NCI-H146 treated with DMSO at 0.1 percent for 48 hours (cell line): ENCODE data around the gene SLC37A2.

ENCODE experiments used
- DNase-seq: peaks from one replicate; lab custom pipeline; 2025; ENCODE audit not compliant: unreplicated experiment; lab: John Stamatoyannopoulos, UW

The SLC37A2 gene

DNA sequence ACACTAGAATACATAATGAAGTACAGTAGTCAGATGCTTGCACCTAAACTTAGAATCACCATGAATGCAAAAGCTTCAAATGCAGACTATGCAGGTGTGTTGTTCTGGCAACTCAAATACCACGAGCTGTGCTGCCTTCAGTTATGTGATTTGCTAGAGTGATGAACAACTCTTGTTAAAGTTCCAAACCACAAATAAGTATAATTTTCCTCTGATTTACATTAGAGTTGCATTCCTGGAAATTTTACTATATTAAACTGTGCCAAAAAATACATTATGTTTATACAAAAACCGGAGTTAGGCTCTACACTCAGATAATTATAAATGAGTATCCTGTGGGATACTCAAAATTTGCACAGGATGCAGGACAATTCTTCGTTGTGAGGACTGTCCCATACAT, 45.4 kb downstream of the SLC37A2 start:
- DNase-seq: no peak

DNA sequence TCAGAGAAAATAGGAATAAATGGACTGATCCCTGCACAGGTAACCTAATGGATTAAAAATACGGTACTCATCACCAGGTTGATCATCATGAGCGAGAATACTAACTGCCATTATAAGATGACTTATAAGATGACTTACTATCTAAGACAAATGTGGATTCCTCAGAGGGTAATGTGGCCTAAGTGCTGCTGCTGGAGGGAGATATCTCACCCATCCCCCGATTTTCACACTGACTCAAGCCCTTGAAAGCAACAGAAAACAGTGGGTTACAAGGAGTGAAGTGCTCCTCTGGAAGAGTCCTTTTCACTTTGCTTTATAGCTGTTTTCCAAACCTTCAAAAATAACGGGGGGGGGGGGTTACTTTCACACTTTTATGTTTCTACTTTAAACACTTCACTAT, 47.4 kb downstream of the SLC37A2 start:
- no peak for DNase-seq

DNA sequence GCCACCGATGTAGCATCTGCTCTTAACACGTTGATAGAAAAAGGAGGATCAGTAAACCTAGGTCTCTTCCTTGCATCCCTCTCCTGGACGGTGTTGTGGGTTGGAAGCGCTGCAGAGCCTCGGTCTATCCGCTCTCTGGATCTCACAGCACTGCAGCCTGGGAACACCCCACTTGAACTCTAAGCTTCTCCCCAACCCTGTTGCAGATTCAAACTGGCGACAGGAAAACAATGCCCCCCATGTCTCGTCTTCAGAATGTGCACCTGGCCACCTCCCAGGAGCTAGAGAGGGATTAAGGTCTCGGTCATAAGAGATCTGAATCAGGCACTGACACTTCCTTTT, 47.9 kb downstream of the SLC37A2 start:
- DNase-seq: peak; percentile 49

DNA sequence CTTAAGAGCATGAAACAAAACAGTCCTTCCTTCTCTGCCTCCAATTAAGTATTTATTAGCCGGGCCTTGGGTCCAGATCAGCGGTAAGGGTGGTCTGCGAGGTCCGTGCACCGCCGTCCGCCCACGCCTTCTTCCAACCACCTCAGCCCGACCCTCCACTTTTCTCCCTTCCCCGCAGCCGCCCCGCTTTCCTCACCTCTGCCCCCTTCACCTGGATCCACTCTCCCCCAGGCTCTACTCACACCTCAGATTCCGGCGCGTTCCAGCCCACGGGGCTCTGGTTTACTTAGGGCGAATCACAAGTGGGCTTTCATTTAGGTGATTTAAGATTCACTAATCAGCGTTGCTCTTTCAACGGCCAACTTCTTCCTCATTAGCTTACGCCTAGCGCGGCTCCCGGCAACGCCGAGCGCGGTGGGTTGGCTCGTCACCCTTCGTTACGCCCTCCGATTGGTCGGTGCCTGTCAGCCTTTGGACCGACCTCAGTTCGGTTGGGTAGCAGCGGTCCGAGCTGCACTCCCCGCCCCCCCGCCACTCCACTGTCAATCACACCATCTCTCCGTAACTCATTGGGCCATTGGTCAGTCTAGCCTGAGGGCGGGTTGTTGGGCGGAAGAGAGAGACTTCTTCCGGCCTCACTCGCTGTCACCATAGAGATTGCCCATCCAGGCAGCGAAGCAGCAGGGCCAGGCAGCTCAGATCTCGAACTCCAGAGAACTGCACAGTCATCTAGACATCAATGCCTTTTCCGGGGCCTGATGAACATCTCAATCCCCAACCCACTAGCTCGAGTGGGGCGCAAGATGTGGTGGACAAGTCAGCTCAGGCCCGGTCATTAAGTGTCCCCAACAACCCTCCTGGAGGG, 48.5 kb downstream of the SLC37A2 start, which contains the start of gene TMEM218:
Gene TMEM218, minus strand, starts transcription at position 284 of the 865 bp plus-strand sequence. CDS start 9,385 bp downstream, outside the sequence.
- peak; percentile 92 for DNase-seq

DNA sequence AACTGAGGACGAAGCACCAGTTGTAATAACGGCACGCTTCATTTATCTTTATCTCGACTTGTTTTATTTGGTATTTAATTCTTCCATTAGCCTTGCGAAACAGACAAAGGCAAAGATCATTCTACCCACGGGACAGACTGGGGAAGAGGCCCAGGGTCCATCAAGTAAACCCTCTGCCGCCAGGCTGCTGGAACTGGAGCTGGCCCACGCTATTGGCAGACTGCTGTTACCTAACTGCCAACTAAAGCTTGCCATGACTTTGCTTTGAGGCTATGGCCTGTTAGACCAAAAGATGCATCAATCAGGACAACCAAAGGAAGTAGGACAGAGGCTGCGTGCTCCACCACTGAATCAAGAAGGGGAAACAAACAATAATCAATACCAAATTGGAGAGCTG, 49.1 kb downstream of the SLC37A2 start:
- no peak for DNase-seq

DNA sequence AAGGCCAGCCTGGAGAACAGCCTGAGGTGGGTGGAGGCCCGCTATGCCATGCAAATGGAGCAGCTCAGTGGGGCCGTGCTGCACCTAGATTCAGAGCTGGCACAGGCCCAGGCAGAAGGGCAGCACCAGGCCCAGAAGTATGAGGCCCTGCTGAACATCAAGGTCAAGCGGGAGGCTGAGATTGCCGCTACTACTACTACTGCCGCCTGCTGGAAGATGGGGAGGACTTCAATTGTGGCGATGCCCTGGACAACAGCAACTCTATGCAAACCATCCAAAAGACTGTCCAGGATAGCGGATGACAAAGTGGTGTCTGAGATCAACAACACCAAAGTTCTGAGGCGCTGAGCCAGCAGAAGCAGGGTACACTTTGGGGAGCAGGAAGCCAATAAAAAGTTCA, 51.4 kb downstream of the SLC37A2 start:
- DNase-seq: no peak

DNA sequence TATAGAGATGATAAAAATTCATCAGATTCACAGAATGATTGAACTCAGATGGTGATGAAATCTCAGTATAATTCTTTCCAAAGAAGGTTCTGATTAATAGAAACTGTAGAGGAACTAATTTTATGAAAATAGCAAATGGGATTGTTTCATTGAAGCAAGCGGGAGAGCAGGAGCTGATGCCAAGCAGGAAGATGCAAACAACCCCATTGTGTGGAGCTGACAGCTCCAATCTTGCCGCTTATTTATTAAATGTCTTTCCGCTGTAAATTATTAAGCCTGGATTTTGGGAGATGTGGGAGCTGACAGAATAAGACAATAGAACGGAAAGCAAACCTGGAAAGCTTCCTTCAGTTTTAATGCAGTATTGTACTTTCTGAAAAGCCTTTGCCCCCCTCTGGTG, 54.3 kb downstream of the SLC37A2 start:
- no peak for DNase-seq

DNA sequence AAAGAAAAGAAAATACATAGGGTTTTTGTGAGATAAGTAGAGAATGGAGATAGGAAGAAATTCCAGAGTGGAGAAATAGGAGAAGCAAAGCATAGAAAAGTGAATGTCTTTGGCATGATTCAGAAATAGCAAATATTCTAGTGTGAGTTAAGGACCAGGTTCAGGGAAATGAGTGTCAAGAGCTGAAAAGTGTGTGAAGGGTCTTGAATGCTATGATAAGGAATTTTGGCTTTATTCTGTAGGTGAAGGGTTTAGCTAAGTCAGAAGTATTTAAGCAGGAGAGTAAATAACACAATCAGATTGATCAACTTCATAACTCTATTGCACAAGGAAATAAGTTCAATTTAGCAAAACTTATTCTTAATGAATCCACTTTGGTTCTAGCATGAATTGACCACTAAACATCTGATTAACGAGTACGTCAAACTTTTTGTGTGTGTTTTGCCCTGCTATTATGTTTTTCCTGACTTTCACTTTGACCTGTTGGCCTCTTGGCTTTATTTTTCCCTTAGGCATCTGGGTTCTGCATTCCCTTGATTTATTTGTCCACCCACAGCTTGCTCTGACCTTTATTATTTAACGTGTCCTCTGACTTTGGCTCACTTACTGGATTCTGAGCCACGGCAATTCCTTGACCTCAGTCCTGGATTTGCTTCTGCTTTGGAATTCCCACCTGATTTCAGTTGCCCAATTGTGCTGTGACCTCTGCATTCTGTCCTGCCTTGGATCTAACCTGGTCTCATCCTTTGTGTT, 60.3 kb downstream of the SLC37A2 start:
- DNase-seq: no peak

DNA sequence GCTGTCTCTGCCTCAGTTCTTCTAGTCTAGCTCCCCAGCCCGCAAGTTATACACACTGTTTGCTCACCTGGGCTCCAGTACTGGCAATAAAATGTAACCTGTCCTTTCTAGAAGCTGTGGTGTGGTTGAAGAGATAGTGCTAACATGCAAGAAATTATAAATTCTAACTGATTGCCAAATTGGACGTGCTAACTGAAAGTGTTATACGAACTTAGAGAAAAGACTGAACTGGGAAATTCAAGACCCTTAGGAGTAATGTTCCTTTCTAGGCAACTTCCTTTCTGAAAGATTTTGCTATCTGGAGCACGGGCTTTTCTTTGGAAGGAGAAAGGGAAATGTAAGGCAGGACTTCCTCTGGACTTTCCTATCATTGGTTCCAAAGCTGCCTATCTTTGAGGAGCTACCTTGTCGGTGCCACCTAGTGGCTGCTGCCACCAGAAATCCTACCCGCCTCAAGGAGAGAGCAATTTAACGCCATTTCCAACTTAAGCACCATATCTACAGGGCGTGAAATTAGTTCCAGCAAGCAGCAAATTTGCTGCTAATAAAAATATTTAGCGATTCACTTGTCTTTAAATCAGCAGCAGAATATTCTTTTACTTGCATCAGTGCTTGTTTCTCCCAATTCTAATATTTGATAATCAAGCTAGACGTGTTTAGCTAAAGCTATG, 61.0 kb downstream of the SLC37A2 start:
- peak; percentile 49 for DNase-seq

DNA sequence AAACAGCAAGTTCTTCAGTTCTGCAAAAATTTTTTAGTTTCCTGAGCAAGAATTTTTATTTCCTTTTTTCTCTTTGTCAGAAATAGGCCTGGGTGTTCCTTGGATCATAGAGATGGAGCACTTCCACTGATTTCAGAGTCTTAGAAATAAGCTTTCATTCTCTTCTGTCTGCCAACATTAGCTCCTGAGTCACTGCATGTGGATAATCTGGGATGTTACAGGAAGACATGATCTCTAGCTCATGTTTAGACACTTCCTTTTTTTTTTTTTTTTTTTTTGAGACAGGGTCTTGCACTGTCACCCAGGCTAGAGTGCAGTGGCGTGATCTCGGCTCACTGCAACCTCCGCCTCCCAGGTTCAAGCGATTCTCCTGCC, 61.5 kb downstream of the SLC37A2 start:
- DNase-seq: no peak

DNA sequence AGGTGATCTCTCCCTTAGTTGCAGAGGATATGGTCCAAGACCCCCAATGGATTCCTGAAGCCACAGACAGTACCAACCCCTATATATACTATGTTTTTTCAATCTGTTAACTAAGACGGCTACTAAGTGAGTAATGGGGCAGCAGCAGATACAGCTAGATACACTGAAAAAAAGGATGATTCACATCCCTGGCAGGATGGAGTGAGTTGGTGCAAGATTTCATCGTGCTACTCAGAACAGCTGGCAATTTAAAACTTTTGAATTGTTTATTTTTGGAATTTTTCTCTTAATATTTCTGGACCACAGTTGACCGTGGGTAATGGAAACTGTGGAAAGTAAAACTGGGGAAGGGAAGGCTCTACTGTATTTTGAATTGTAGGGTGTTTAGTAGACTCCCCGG, 65.3 kb downstream of the SLC37A2 start:
- no peak for DNase-seq

DNA sequence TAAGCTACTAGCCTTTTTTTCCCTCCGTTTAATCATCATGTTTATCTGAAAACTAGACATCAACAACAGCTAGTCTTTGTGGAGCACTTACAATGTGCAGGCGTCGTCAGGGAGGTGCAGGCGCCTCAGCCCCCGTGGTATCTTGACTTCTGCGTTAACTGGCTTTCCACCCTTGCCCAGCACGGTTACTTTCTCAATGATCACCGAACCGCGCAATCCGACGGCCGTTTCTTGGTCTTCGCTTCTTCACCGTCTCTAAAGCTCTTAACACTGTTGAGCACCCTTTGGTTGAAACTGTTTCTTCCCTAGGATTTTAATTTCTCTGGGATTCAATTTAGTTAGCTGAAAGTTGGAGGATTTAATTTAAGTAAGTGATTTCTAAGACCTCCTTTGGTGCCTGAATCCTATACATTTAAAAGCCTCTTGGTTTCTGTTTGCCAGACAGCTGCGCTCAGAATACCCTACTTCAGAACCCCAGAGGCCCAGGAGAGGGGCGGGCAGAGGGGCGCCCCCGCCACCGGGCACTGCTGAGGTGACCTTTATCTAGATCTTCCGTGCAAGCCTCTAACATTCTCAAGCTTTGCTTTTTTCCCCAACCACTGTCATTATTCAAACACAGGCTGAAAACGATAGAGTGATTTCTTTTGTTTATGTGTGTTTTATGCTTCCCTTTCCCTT, 66.3 kb downstream of the SLC37A2 start:
- no peak for DNase-seq

DNA sequence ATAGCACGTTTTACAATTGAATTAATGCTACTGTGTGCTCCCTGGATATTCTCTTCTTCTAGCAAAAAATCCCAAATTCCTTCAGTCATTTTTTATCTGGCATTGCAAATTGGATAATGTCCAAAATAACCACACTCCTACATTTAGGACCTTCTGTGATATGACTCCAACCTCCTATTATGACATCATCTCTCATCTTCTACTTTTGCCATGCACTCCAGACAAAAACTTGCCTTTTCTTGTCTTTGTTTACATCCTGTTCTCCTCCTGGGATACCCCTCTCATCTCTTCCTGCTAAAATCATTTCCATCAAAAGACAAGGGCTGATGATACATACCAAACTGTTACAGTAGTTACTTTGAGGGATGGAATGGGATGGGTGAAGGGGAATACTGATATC, 69.0 kb downstream of the SLC37A2 start:
- no peak for DNase-seq

DNA sequence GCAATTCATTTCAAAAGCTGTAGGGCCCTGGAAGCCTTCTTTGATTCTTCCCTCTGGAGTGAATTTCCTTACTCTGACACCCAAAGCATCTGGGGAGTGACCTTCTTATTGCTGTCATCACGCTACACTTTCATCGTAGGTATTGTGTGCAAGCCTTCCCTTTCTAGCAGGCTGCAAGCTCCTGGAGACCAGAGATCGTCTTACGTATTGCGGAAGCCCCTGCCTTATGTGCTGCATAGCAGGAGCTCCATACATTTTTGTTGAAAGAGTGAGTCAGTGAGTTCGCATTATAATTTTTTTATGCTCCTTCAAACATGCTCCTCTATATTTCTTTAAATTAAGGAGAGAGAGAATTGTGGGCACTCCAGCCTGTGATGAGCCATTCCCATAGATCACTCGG, 69.5 kb downstream of the SLC37A2 start:
- DNase-seq: no peak

DNA sequence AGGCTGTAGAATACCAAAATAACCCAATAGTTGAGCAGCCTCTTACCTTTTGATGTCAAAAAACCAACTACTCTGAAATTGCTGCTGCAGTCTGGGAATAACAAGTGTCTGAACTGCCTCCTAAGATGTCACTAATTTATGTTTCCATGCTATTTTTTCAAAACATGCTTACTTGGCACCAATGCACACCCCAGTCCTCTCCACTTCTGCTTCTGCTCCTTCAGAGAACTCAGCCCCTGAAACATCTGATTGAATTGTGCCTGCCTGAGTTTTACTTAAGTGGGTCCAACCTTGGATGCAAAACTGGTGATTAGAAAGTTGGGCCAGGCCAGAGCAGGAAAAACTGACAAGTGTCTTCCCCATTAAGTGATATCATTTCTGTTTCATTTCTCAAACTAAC, 72.9 kb downstream of the SLC37A2 start:
- DNase-seq: no peak

DNA sequence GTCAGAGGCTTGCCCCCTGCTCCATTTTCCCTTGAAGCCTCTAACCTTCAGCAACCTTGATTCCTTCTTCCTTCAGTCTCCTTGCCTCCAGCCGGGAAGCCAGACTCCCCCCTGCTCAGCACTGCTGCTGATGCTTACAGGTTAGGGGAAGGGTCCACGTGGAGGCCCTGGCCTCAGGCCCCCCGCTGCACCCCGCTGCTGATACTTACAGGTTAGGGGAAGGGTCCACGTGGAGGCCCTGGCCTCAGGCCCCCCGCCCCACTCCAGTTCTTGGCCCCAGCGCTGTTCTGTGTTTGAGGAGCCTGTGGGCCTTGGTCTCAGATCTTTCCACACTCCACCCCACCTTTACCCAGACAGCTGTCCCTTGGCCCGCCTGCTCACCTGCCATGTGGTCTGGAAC, 75.9 kb downstream of the SLC37A2 start:
- DNase-seq: no peak

DNA sequence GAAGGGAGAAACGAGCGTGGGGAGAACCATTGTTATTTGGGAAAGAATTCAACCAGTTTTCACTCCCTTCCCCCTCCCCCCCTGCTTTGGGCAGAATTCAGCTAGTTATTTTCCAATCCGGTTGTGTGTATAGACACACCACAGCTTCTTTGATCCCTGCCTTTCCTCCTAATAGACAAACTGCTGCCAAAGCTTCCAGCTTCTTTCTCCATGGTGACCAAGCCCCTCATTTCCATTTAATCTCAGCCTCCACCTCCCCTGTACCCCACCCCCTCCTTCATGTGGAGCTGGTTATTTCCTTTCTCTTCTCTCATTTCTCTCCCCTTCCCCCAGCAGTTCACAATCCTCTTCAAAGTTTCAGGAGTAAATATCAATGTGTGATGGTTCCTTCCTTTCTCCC, 76.7 kb downstream of the SLC37A2 start:
- no peak for DNase-seq
